OCI-LY1 (cell line): ENCODE data around the gene KIF16B.

ENCODE experiments used
- CTCF ChIP-seq: fragments of 200-600 bp; sonication (generic), shearing (Covaris generic); IDR thresholded peaks from 2 replicates; pipeline ENCODE4 v1.5.1; 2017; ENCODE audit warnings: mild to moderate bottlenecking, antibody characterized with exemption, low read length, moderate library complexity, mixed read lengths
- EZH2 ChIP-seq: fragments of 200-600 bp; sonication (generic), shearing (Covaris generic); IDR thresholded peaks from 2 replicates; pipeline ENCODE4 v1.8.0; 2017; ENCODE audit warnings: borderline replicate concordance, mixed run types, mild to moderate bottlenecking, antibody characterized with exemption, low read length, moderate library complexity, mixed read lengths

- no peak for TF ChIP-seq CTCF
- TF ChIP-seq EZH2, result no peak
These were observed 79.8 kb downstream of the KIF16B start for GRCh38 chr20:16493486-16493885.
